GM19468 (cell line): Measurements from ENCODE around the gene NFKBIL1.
"Not testable (repeated sequence)": the region's sequence is repeated elsewhere in the genome, so short reads cannot be mapped to it uniquely, and the experiment has no call there.

Source experiments
- ATAC-seq: cut with Tn5 transposase; IDR thresholded peaks from one replicate; pipeline ENCODE4 v1.9.1; 2021; ENCODE audit warnings: mild to moderate bottlenecking, moderate library complexity, moderate number of reproducible peaks; ENCODE audit not compliant: unreplicated experiment; ENCODE audit errors: extremely low read depth

NFKBIL1 gene, protein sequence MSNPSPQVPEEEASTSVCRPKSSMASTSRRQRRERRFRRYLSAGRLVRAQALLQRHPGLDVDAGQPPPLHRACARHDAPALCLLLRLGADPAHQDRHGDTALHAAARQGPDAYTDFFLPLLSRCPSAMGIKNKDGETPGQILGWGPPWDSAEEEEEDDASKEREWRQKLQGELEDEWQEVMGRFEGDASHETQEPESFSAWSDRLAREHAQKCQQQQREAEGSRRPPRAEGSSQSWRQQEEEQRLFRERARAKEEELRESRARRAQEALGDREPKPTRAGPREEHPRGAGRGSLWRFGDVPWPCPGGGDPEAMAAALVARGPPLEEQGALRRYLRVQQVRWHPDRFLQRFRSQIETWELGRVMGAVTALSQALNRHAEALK

GRCh38 chr6:31546958-31547726 is at the start of gene NFKBIL1:
TSS of gene NFKBIL1 (plus strand) at chr6:31547608. CDS start at chr6:31547695, 87 bp downstream.
- ATAC-seq = no peak

DNA sequence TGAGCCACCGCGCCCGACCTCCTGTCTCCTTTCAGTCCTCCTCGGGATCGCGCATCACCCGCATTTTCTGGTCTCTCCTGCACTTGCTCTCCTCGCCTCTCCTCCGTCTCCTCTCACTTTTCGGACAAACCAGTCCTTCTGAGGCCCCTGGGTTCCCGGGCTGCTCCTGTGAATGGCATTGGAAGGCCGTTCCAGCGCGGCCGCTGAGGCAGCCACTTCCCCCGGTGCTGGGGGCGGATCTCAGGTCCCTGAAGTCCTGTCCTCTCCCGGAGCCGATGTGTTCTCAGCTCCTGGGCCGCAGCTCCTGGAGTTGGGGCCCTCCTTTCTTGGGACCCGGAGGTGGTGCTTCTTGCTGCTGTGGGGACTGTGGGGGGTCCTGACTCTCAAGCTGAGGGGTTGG is 48.7 kb upstream of the NFKBIL1 start:
- ATAC-seq = no peak

DNA sequence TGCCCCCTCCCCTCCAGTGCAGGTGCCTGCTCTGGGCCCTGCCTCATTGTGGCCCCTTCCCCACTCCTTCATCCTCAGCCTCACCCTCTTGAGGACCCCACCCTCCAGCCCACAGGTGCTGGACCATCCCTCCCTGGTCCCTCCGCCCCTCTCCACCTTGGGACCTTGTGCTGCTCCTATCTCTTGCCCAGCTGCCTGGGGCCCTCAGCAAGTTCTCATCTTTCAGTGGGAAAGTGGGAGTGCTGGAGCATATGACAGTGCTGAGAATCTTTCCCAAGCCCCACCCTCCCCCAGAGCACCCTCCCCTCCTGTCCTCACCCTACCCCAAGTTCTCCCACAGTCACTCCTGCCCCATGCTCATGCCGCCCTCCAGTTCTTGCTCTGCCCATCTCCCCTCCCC is 47.8 kb upstream of the NFKBIL1 start:
- not testable (repeated sequence) for ATAC-seq

- no peak for ATAC-seq
These were observed 44.8 kb upstream of the NFKBIL1 start for GRCh38 chr6:31502586-31502985.

- not testable (repeated sequence) for ATAC-seq
These were observed 38.4 kb upstream of the NFKBIL1 start for GRCh38 chr6:31509036-31509435.

- ATAC-seq = no peak
These were observed 37.4 kb upstream of the NFKBIL1 start for GRCh38 chr6:31510007-31510406.

DNA sequence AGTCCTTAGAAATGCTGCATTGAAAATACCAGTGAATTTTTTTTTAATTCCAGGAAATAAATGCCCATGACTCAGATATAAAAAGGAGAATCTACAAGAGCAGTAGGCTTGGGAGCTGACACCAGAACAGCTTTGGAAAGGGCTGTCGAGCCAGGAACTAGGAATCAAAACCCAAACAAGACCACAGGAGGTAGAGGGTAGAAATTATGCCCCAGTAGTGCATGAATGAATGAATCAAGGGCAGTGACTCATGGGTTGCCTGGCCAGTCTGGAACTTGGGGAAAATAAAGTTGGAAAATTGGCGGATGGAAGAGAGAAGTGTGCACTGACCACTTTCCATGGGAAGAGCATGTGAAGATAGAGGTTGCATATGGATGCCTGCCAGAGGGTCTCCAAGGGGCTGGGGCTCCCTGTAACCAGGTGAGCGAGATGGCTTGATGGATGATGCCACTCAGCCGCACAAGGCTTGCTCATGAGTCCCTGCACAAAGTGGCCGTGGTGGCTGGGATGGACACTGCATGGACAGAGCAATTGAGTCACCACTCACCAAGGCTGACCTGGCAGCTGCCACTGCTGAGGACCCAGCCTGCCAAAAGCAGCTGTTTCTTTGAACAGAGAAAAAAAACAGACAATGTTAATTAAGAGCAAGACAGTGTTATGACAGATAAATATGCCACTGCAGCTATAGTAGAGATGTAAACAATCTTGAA is 33.8 kb upstream of the NFKBIL1 start:
- ATAC-seq = no peak

DNA sequence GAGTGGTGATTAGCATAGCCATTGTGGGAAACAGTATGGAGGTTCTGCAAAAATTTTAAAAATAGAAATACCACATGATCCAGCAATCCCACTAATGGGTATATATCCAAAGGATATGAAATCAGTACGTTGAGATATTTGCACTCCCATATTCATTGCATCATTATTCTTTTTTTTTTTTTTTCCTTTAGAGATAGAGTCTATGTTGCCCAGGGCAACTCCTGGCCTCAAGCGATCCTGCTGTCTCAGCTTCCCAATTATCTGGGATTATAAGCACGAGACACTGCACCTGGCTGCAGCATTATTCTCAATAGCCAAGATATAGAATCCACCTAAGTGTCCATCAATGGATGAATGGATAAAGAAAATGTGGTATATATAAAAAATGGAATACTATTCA is 25.6 kb upstream of the NFKBIL1 start:
- ATAC-seq = no peak

- no peak for ATAC-seq
These were observed 21.9 kb upstream of the NFKBIL1 start for GRCh38 chr6:31525553-31525931.

DNA sequence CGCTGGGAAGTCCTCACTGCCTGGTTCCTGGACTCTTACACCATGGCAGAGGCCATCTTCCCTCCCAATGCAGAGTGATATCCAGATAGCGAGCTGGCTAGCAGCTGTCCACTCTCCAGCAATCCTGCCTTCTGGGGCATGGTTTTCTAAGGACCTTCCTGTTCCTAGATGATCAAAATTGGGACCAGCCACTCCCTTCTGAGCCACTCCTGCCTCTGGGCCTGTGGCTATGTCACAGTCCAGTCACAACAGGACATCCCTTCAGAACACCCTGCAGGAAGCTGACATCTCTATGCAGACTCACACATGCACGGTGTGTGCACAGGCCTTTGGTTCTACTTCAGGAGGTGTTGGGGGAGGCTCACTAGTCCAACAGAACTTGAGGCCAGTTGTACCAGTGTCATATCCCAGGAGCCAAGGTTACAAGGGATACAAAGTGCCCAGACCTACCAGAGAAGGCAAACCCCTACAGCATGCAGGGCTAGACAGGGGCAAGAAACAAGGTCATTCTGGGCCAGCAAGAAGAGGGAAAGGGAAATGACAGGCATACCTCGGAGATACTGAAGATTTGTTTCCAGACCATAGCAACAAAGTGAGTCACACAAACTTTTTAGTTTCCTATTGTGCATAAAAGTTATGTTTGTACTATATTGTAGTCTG is 21.3 kb upstream of the NFKBIL1 start:
- no peak for ATAC-seq

DNA sequence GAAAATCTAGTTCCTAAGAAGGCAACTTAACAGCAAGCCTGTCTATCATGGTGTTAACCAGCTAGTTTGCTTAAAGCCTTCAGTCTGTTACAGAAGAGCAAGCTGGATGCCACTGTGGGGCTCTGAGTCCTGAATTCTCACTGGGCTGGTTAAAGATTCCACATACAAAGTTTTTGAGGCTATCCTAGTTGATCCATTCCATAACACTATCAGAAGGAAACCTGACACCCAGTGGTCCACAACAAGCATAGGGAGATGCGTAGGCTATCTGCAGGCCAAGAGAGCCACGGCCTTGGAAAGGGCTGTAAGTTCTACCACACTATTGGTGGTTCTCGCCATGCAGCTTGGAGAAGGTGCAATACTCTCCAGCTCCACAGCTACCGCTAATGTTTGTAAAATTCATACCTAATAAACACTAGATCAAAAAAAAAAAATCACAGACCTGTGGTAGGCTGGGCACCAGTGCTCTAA is 19.1 kb upstream of the NFKBIL1 start:
- no peak for ATAC-seq

GRCh38 chr6:31528821-31529328 is 18.5 kb upstream of the NFKBIL1 start, which contains the start of gene MCCD1:
TSS of gene MCCD1 (plus strand) at chr6:31528962. CDS start at chr6:31529015, 53 bp downstream.
- ATAC-seq = no peak

GRCh38 chr6:31529329-31530150 is 17.9 kb upstream of the NFKBIL1 start:
- ATAC-seq = no peak

DNA sequence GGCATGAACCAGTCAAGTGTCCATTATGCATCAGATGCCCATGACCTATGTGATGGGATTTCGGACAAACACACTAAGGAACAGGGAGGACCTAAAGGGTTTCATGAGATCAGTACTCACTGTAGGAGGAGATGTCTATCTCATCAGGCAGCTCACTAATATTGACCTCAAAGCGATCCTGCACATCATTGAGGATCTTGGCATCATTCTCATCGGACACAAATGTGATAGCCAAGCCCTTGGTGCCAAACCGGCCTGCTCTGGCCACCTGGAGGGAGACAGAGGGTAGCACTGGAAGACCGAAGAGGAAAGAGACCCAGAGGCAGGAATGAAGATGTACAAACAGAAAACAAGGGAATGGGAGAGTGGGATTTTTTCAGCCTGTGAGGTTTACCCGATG is 16.7 kb upstream of the NFKBIL1 start:
- no peak for ATAC-seq

DNA sequence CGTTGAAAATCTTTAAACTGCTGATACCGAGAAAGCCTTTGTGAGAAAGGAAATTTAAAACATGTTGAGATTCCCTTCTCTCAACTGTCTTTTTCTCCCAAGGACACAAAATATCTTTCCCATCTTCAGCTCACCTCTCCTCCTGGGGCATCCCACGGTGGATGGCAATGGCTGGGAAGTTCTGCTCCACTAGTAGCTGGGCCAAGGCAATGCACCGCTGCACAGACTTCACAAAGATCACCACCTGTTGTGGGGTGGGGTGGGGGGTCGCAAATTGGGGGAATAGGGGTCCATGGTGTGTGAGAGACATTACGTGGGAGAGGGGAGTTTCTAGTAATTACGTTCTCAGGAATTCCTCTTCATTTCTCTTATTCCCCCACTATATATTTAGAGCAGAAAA is 16.2 kb upstream of the NFKBIL1 start:
- no peak for ATAC-seq

DNA sequence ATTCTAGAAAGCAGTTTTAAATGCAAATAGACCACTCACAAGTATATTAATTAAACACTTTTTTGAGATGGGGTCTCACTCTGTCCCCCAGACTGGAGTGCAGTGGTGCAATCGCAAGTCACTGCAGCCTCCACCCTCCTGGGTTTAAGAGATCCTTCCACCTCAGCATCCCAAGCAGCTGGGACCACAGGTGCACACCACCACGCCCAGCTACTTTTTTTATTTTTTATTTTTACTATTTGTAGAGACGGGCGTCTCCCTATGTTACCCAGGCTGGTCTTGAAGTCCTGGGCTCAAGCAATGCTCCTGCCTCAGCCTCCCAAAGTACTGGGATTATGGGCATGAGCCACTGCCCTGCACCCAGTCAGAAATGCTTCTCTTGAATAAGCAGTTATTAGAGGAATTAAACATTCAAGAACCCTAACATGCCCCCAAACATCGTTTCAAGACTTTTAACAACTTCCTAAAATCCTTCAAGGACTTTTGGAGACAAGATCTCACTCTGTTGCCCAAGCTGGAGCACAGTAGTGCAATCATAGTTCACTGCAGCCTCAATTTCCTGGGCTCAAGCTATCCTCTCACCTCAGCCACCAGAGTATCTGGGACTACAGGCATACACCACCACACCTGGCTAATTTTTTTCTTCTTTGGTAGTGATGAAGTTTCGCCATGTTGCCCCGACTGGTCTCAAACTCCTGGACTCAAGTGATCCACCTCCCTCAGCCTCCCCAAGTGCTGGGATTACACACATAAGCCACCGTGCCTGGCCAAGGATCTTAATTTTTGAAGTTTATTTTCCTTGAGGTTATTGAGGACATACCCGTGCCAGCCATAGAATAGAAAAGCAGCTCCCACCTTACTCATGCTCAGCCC is 15.4 kb upstream of the NFKBIL1 start:
- ATAC-seq = no peak

DNA sequence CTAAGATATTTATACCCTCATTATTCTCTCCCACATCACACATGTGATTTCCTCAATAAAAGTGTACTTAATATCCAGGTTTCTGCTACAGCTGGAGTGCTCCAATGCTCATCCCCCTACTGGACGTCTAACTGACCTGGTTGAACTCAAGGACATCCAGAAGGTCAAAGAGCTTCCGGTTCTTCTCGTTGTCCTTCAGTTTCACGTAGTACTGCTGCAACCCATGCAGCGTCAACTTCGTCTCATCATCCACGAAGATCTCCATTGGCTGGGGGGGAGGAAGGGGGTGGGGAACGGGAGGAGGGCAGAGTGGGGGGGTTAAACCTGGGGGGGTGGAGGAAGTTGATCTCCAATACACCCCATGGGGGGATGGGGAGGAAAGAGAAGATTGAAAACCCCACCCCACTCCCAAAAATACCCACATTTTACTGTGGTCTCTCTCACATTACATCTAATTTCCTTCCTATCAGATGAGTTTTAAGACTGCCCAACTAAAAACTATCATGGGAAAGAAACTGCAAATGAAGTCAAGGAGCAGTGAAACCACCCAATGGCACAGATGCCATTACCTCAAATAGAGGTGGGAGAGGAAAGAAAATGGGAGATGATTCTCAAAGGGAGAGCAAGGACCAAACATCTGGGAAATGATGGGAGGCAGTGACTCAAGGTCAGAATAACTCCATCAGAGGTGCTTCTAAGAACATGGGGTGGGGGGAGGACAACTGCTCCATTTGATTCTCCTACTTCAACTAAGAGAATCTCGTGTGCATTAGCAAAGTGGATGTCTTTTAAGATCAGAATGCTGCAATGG is 14.6 kb upstream of the NFKBIL1 start:
- ATAC-seq = no peak
